ENCODE measurements around the gene PPP1R17.

DNA sequence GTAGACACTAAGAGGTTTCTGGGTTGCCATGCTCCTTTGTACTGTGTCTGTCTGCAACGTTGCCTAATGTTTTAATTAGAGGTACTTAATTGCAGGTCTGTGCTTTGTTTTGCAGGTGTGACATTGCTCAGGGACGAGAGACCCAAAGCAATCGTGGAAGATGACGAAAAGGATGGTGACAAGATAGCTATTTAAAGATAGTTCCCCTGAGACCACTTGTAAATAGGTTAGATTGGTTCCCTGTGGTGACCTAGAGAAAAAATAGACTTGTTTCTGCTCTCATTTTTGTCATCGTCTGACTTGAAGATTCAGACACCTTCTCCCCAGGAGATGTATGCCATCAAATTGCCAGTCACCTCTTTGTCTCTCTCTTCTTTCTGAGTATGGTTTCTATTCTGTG is 20.1 kb downstream of the PPP1R17 start:
- TF ChIP-seq CTCF (conservative IDR thresholded peaks at IDR 0.05; ENCODE audit: low read length) (no peak), EZH2phosphoT487 (IDR thresholded peaks at IDR 0.05; ENCODE audit: borderline replicate concordance) (no peak)

Data from Loucy (cell line).